Nephron (organoid): ENCODE results near the gene BRMS1L.
A peak's percentile ranks its signal among the peaks of the same experiment; 100 is the strongest.

Source experiments
- H3K27ac Mint-ChIP-seq, 3 experiments: 2 replicates each; pipeline ENCODE4 v1.8.0; 2020; ENCODE audit warnings: mixed read lengths in 3 of 3, mild to moderate bottlenecking in 2 of 3, moderate library complexity in 1 of 3
- H3K27me3 Mint-ChIP-seq: 2 replicates; pipeline ENCODE4 v1.8.0; 2021; ENCODE audit warnings: low read depth, mild to moderate bottlenecking, moderate library complexity, mixed read lengths
- H3K36me3 Mint-ChIP-seq: 2 replicates; pipeline ENCODE4 v1.8.0; 2020; ENCODE audit warnings: low read depth, mixed read lengths
- H3K4me1 Mint-ChIP-seq: 2 replicates; pipeline ENCODE4 v1.8.0; 2020; ENCODE audit warnings: mixed read lengths
- H3K4me3 Mint-ChIP-seq, 3 experiments: 2 replicates each; pipeline ENCODE4 v1.8.0; 2020; ENCODE audit warnings: mild to moderate bottlenecking in 3 of 3, mixed read lengths in 3 of 3, moderate library complexity in 2 of 3
- H3K9me3 Mint-ChIP-seq: 2 replicates; pipeline ENCODE4 v1.8.0; 2020; ENCODE audit warnings: mixed read lengths
- CTCF ChIP-seq, 3 experiments: fragments of 200-600 bp; sonication (generic); IDR thresholded peaks; one replicate each; pipeline ENCODE4 v1.5.0; 2021; ENCODE audit warnings: antibody characterized with exemption in 3 of 3; ENCODE audit not compliant: unreplicated experiment in 3 of 3

BRMS1L gene

GRCh38 chr14:35855876-35856481 is 29.8 kb downstream of the BRMS1L start:
- Mint-ChIP-seq H3K4me1 (peaks cover 31% of the 10 kb centered on the region), H3K36me3 (peaks cover 57% of the 10 kb centered on the region), H3K4me3 (no peak overlapping the region), H3K9me3 (peaks cover 12% of the 10 kb centered on the region), H3K27me3 (no peaks in the 10 kb centered on the region), H3K27ac (peak overlapping the region; percentile 2 to 47 (median 46))
- no peak for TF ChIP-seq CTCF (IDR thresholded peaks at IDR 0.05; ENCODE audit: unreplicated experiment in 3 of 3)

GRCh38 chr14:35858521-35859209 is 32.5 kb downstream of the BRMS1L start:
- peaks cover 47% of the 10 kb centered on the region for H3K36me3 Mint-ChIP-seq
- peaks cover 3% of the 10 kb centered on the region for H3K9me3 Mint-ChIP-seq
- H3K27me3 Mint-ChIP-seq: no peaks in the 10 kb centered on the region
- H3K27ac Mint-ChIP-seq: no peak overlapping the region
- no peak for TF ChIP-seq CTCF (IDR thresholded peaks at IDR 0.05; ENCODE audit: unreplicated experiment in 3 of 3)
- H3K4me1 Mint-ChIP-seq: peaks cover 36% of the 10 kb centered on the region
- no peak overlapping the region for H3K4me3 Mint-ChIP-seq

GRCh38 chr14:35861204-35861868 is 35.2 kb downstream of the BRMS1L start:
- Mint-ChIP-seq H3K4me1 (peaks cover 20% of the 10 kb centered on the region), H3K27me3 (no peaks in the 10 kb centered on the region), H3K9me3 (no peaks in the 10 kb centered on the region), H3K4me3 (no peak overlapping the region), H3K36me3 (peaks cover 44% of the 10 kb centered on the region), H3K27ac (no peak overlapping the region)
- no peak for TF ChIP-seq CTCF (IDR thresholded peaks at IDR 0.05; ENCODE audit: unreplicated experiment in 3 of 3)

GRCh38 chr14:35865611-35866324 is 39.6 kb downstream of the BRMS1L start:
- H3K27me3 Mint-ChIP-seq: no peaks in the 10 kb centered on the region
- TF ChIP-seq CTCF (IDR thresholded peaks at IDR 0.05; ENCODE audit: unreplicated experiment in 3 of 3): no peak
- H3K4me1 Mint-ChIP-seq: peaks cover 7% of the 10 kb centered on the region
- H3K4me3 Mint-ChIP-seq: no peak overlapping the region
- H3K27ac Mint-ChIP-seq: no peak overlapping the region
- peaks cover 39% of the 10 kb centered on the region for H3K36me3 Mint-ChIP-seq
- H3K9me3 Mint-ChIP-seq: no peaks in the 10 kb centered on the region

- H3K4me1 Mint-ChIP-seq: no peaks in the 10 kb centered on the region
- H3K4me3 Mint-ChIP-seq: no peak overlapping the region
These were observed 40.6 kb downstream of the BRMS1L start for GRCh38 chr14:35866595-35867279.

More at GRCh38 chr14:35866595-35867279, 40.6 kb downstream of the BRMS1L start:
- Mint-ChIP-seq H3K9me3 (no peaks in the 10 kb centered on the region), H3K27ac (no peak overlapping the region), H3K36me3 (peaks cover 39% of the 10 kb centered on the region), H3K27me3 (no peaks in the 10 kb centered on the region)
- TF ChIP-seq CTCF (IDR thresholded peaks at IDR 0.05; ENCODE audit: unreplicated experiment in 3 of 3): no peak
